Neural cell (in vitro differentiated cells): Measurements from ENCODE around the gene GALK1.

Experiments
- CTCF ChIP-seq: fragments of 450-650 bp; IDR thresholded peaks from 2 replicates; pipeline ENCODE4 v1.5.1; 2014; ENCODE audit warnings: antibody characterized with exemption, mild to moderate bottlenecking, moderate library complexity; ENCODE audit not compliant: poor library complexity, severe bottlenecking
- EZH2 ChIP-seq: fragments of 200-600, 300-800 bp; shearing (Covaris generic), sonication (generic); IDR thresholded peaks from 2 replicates; pipeline ENCODE4 v1.6.1; 2014; ENCODE audit warnings: antibody characterized with exemption, low read length, borderline replicate concordance, mild to moderate bottlenecking; ENCODE audit not compliant: insufficient read depth, poor library complexity, severe bottlenecking

- TF ChIP-seq EZH2 (no peak), CTCF (no peak)
Observed at GRCh38 chr17:75785016-75785890, 20.3 kb upstream of the GALK1 start.
